GM13976 (cell line): ENCODE measurements around the gene SLC6A7.

ENCODE experiments used
- DNase-seq: peaks from one replicate; pipeline ENCODE4 v3.0.0; 2012; ENCODE audit warnings: low spot score
- in situ Hi-C: fragments of 300-500 bp; cut with MboI; formaldehyde crosslinking; loops from one replicate; pipeline ENCODE4 v1.12.0; 2022; ENCODE audit warnings: low sequenced_read_pairs, mixed read lengths, inconsistent platforms; ENCODE audit not compliant: unreplicated experiment
- TF ChIP-seq, protein P1 (sequence below): IDR thresholded peaks from 2 replicates; pipeline ENCODE4 v1.5.1; 2012; ENCODE audit warnings: borderline replicate concordance, mild to moderate bottlenecking; ENCODE audit not compliant: insufficient read depth; ENCODE audit errors: extremely low read depth, missing control alignments, control extremely low read depth

SLC6A7 gene

DNA sequence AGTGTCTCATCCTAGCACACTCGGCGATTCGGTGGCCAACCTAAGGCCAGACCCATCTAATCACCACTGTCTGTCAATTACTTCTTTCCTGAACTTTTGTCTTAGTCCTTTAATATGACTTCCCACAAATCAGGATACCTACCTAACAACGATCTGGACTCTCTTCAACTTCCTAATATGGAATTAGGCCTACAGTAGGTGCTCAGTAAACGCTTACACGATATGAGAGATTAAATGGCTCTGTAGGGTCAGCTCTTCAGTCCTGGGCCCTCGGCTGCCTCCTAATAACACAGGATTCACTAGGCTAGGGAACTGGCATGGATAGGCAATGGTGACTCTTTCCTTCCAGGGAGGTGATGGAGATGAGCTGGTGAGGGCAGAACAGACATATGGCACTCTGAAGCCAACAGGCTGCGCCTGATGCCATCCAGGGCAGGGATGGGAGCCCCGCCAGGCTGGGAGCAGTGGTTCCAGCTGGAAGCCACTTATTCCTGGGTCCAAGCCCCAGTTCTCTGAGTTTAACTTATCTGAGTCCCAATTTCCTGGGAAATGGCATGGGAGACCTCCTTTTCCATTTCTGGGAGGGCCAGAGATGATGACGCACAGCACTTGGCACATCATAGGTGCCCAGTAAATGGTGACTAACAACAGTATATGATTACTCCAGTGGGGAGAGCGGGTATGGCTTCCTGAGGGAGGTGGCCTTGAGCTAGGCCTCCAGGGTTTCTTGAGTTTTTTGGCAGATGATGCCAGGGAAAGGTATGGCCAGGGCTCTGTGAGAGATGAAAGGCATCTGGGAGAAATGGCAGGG lies 41.5 kb upstream of the SLC6A7 start:
- in situ Hi-C loops, result no loop called here
- TF ChIP-seq, protein P1, sequence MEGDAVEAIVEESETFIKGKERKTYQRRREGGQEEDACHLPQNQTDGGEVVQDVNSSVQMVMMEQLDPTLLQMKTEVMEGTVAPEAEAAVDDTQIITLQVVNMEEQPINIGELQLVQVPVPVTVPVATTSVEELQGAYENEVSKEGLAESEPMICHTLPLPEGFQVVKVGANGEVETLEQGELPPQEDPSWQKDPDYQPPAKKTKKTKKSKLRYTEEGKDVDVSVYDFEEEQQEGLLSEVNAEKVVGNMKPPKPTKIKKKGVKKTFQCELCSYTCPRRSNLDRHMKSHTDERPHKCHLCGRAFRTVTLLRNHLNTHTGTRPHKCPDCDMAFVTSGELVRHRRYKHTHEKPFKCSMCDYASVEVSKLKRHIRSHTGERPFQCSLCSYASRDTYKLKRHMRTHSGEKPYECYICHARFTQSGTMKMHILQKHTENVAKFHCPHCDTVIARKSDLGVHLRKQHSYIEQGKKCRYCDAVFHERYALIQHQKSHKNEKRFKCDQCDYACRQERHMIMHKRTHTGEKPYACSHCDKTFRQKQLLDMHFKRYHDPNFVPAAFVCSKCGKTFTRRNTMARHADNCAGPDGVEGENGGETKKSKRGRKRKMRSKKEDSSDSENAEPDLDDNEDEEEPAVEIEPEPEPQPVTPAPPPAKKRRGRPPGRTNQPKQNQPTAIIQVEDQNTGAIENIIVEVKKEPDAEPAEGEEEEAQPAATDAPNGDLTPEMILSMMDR, result no peak
- no peak for DNase-seq

DNA sequence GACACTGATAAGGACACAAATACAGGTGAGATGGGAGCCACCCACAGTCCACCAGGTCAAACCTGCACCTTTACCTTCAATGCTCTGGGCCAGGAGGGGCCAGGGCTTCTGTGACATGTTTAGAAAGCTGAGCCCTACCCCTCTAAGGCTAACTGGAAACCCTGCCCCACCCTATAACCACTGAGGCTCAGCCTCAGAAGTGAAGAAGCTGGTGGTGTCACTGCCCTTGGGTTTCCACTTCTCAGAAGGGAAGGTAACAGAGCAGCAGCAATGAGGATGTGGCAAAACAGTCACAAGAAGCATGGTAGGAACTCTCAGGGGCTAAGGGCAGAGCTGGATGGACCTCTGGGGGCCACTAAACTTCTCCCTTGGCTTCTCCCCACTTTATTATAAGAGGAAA lies 40.2 kb upstream of the SLC6A7 start:
- in situ Hi-C loops, result no loop called here
- no peak for DNase-seq
- TF ChIP-seq, protein P1, result no peak

DNA sequence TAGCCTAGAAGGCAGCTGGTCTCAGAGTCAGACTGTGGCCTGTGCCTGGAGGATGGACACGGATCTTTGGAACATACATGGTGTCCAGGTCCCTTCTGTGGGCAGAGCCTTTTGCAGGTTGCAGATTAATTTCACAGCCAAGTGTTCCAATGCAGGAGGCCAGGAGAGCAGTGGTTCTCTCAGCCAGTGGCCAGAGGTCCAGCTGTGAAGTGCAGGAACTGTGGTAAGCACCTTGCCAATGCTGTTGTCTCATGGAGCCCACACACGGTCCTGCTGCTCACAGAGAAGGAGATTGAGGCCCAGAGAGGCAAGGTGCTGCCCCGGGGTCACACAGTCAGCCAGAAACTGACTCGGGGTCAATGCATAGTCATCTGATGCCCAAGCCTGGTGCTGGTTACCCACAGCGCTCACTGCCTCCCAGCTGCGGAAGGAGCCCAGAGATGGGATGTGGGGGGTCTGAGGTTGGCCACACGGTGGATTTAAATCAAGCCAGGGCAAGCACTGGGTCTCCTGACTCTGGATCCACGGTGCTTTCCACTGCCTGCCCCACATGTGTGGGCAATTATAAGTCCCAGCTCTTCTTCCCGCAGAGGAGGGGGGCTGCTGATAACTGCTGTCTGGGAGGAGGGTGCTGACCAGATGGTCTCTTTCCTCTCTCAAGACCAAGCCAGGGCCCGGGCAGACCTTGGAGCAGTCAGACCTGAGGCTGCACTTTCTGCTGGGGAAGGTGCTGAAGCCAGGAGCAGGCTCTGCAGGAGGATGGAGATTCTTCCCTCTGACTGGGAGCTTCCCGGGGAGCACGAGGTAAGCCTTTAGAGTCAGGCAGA lies 37.0 kb upstream of the SLC6A7 start:
- no peak for DNase-seq
- in situ Hi-C loops, result no loop called here
- TF ChIP-seq, protein P1, result no peak

DNA sequence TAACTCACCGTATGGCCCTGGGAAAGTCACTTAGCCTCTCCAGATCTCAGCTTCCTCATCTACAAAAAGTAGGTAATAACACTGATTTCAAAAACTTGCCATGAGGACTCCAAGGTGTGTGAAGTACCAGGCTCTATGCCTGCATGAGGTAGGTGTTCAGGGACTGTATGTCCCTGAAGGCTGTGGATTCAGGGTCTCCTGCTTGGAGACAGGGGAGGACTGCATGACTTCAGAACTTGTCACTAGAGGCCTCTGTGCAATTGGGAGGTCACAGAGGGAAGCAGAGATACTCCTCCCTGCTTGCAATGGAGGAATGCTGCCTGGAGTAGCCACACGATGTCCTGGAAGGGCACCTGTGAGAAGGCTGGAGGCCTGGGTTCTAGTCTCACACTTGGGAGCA lies 36.4 kb upstream of the SLC6A7 start:
- TF ChIP-seq, protein P1, result no peak
- in situ Hi-C loops, result no loop called here
- DNase-seq, result no peak

DNA sequence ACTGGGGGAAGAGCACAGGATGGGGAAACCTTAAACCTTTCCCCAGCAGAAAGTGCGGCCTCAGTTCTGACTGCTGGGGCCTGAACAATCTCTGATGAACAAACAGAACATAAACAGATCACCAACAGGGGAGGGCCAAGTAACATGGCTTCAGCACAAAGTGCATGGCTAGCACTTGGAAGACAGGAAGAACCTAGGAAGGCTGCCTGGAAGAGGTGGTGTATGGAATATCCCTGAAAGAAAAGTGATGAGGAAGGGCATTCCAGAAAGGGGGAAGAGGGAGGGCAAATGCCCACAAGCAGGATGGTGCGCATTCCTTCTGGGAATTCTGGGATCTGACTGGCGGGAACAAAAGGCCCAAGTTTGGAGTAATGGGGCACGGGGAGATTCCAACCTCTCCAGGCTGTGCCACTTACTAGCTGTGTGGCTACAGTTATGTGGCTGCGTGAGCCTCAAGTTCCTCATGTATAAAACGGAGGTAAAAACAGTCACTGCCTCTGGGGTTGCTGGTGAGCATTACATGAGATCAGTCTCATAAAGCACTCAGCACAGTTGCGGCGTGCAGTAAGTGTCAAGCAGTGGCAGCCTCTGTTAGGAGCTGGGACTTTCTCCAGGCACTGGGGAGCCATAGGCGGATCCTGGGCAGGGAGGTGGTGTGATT lies 35.8 kb upstream of the SLC6A7 start:
- TF ChIP-seq, protein P1, result no peak
- in situ Hi-C loops, result no loop called here
- DNase-seq, result no peak

DNA sequence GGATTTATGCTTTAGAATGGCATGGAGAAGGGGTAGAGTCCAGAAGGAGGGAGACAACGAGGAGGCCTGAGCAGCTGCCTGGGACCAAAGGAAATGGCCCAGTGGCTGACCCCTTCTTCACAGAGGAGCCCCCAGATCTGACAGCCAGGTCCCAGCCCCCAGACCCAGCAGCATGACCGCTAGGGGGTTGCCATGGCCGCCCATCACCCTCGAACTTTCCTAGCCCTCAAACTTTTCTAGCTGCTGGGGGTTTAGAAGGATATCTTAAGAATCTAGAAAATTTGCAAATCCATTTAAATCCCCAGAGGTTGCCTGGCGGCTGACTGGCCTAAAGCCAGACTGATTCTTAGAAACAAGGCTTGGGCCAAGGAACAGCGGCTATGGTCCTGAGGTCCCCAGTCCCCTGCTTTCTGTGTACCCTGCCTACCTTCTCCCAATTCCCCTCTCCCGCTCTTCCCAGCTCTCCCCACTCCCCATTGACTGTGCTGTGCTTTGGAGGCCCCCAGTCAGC lies 35.2 kb upstream of the SLC6A7 start:
- no peak for DNase-seq
- in situ Hi-C loops, result no loop called here
- TF ChIP-seq, protein P1, result no peak
